ENCODE data around the gene DHFR2.

DHFR2 gene

DNA sequence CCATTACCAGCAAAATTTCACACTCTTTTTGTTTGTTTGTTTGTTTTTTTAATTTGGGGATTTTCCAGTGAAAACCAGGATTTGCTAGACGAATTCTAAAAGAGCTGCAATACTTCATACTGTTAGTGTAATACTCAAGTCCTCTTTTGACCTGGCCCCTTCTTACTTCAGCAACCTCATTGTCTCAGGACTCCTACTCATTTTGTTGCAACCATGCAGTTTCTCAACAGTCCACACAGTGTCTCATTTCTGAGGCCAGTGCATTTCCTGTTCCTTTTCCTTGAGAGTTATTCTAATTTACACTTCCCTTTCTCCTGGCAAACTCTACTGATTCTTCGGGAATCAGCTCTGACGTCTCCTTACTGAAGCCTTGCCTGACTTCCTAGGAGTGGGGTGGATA is 35.7 kb upstream of the DHFR2 start:
- Histone ChIP-seq H3K9me3 (ENCODE audit: control extremely low read depth in 1 of 5, control insufficient read depth in 4 of 5, insufficient read depth in 2 of 5, low read depth in 1 of 5, low read length in 4 of 5) (no peaks in the 10 kb centered on the region), H3K36me3 (ENCODE audit: control insufficient read depth in 4 of 4, insufficient read depth in 4 of 4, low read length in 3 of 4) (peaks cover 10 to 54% (median 20%) of the 10 kb centered on the region in 4 experiments), H3K4me1 (ENCODE audit: control extremely low read depth in 1 of 4, control insufficient read depth in 4 of 4, insufficient read depth in 4 of 4, low read length in 3 of 4) (peaks cover 0 to 8% (median 2%) of the 10 kb centered on the region in 4 experiments), H3K27ac (ENCODE audit: insufficient read depth in 1 of 2, low read depth in 1 of 2, low read length in 2 of 2, poor library complexity in 1 of 2, severe bottlenecking in 2 of 2) (no peak overlapping the region), H3K4me3 (ENCODE audit: control insufficient read depth in 1 of 7, extremely low read depth in 1 of 7, insufficient read depth in 4 of 7, low read depth in 2 of 7, low read length in 6 of 7) (no peak overlapping the region), H3K27me3 (replicated peaks in 2 of 5; ENCODE audit: control insufficient read depth in 4 of 5, insufficient read depth in 5 of 5, low read length in 4 of 5) (no peaks in the 10 kb centered on the region)
- no CpG with 5 or more reads among the region's 3 CpGs for WGBS (ENCODE audit: insufficient coverage)
- ChIA-PET POLR2A (no interaction called here), CTCF (interaction anchor here (1.8 kb wide), 1 partner anchor 11 kb away, joined by 6 read pairs; no protein-coding TSS in a partner anchor)
- peak in 2 of 3 donors; percentile 7 to 12 for DNase-seq

DNA sequence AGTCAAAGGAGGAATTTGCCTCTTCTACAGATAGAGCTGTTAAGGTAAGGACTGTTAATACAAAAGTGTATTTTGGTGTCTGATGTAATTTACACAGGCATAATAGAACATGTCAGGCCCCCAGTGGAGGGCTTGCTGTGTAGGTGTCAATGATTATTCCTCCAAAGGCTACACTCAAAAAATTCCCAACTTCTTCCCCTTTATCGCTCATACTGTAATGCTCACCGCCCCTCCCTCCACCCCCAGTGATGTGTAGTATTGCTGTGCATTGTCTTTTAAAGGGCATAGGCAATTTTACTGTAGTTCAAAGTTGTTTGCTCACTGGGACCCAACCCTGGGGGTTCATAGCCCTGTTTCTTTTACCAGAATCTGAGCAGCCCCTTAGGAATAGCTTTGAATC is 32.4 kb upstream of the DHFR2 start:
- Histone ChIP-seq H3K36me3 (ENCODE audit: control insufficient read depth in 4 of 4, insufficient read depth in 4 of 4, low read length in 3 of 4) (peaks cover 8 to 63% (median 19%) of the 10 kb centered on the region in 4 experiments), H3K9me3 (ENCODE audit: control extremely low read depth in 1 of 5, control insufficient read depth in 4 of 5, insufficient read depth in 2 of 5, low read depth in 1 of 5, low read length in 4 of 5) (no peaks in the 10 kb centered on the region), H3K27me3 (replicated peaks in 2 of 5; ENCODE audit: control insufficient read depth in 4 of 5, insufficient read depth in 5 of 5, low read length in 4 of 5) (no peaks in the 10 kb centered on the region), H3K4me3 (ENCODE audit: control insufficient read depth in 1 of 7, extremely low read depth in 1 of 7, insufficient read depth in 4 of 7, low read depth in 2 of 7, low read length in 6 of 7) (no peak overlapping the region), H3K27ac (ENCODE audit: insufficient read depth in 1 of 2, low read depth in 1 of 2, low read length in 2 of 2, poor library complexity in 1 of 2, severe bottlenecking in 2 of 2) (no peak overlapping the region), H3K4me1 (ENCODE audit: control extremely low read depth in 1 of 4, control insufficient read depth in 4 of 4, insufficient read depth in 4 of 4, low read length in 3 of 4) (peaks cover 0 to 8% (median 2%) of the 10 kb centered on the region in 4 experiments)
- WGBS (ENCODE audit: insufficient coverage): no CpG with 5 or more reads among the region's 2 CpGs
- DNase-seq: no peak
- ChIA-PET POLR2A (no interaction called here), CTCF (interaction anchor here (1.3 to 1.5 kb wide), 2 partner anchors 12 to 25 kb away, joined by 3 to 4 read pairs; no protein-coding TSS in a partner anchor)

DNA sequence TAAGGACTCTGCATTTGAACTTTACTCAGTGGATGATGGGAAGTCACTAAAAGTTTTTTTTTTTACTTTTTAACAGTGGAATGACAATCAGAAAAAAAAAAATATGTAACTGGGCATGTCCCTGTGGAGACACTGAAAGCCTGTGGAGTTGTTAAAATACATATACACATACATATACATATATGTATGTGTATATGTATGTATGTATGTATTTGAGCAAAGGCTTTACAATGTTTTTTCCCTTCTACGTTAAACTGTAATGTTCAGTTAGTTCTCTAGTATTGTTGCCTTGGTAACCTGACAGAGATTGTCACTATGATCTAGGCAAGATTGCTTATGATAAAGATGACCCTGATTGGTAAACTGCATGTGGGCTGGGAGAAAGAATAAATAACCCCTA is 30.4 kb upstream of the DHFR2 start:
- peaks cover 0 to 2% (median 0%) of the 10 kb centered on the region in 4 experiments for H3K4me1 ChIP-seq (ENCODE audit: control extremely low read depth in 1 of 4, control insufficient read depth in 4 of 4, insufficient read depth in 4 of 4, low read length in 3 of 4)
- DNase-seq: no peak
- ChIA-PET POLR2A (no interaction called here), CTCF (no interaction called here)
- H3K9me3 ChIP-seq (ENCODE audit: control extremely low read depth in 1 of 5, control insufficient read depth in 4 of 5, insufficient read depth in 2 of 5, low read depth in 1 of 5, low read length in 4 of 5): no peaks in the 10 kb centered on the region
- no CpG with 5 or more reads among the region's 1 CpG for WGBS (ENCODE audit: insufficient coverage)
- H3K27ac ChIP-seq (ENCODE audit: insufficient read depth in 1 of 2, low read depth in 1 of 2, low read length in 2 of 2, poor library complexity in 1 of 2, severe bottlenecking in 2 of 2): no peak overlapping the region
- no peaks in the 10 kb centered on the region for H3K27me3 ChIP-seq (replicated peaks in 2 of 5; ENCODE audit: control insufficient read depth in 4 of 5, insufficient read depth in 5 of 5, low read length in 4 of 5)
- no peak overlapping the region for H3K4me3 ChIP-seq (ENCODE audit: control insufficient read depth in 1 of 7, extremely low read depth in 1 of 7, insufficient read depth in 4 of 7, low read depth in 2 of 7, low read length in 6 of 7)
- H3K36me3 ChIP-seq (ENCODE audit: control insufficient read depth in 4 of 4, insufficient read depth in 4 of 4, low read length in 3 of 4): peaks cover 6 to 56% (median 12%) of the 10 kb centered on the region in 4 experiments

DNA sequence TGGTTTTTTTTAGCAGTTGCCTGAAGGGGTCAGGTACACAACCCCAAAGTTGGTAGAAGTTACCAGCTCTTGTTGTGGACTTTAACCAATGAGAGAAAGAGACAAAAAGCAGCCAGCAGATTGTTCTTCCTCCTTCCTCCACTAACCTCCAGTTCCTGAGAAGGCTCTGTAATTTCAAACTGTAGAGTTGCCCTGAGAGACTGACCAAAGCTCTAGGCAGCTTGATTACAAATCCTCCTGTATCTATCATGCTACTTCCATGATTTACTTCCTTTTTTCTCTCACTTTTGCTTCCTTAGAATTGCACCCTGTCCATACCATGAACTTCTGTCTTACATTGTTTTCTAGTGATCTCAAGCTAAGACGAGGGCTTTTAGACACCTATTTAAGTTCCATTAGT is 29.4 kb upstream of the DHFR2 start:
- no peak for DNase-seq
- no peaks in the 10 kb centered on the region for H3K9me3 ChIP-seq (ENCODE audit: control extremely low read depth in 1 of 5, control insufficient read depth in 4 of 5, insufficient read depth in 2 of 5, low read depth in 1 of 5, low read length in 4 of 5)
- ChIA-PET POLR2A (no interaction called here), CTCF (interaction anchor here (1.4 to 1.6 kb wide), 2 partner anchors 11 to 121 kb away, joined by 3 to 4 read pairs; no protein-coding TSS in a partner anchor)
- H3K4me1 ChIP-seq (ENCODE audit: control extremely low read depth in 1 of 4, control insufficient read depth in 4 of 4, insufficient read depth in 4 of 4, low read length in 3 of 4): no peaks in the 10 kb centered on the region
- peaks cover 6 to 53% (median 12%) of the 10 kb centered on the region in 4 experiments for H3K36me3 ChIP-seq (ENCODE audit: control insufficient read depth in 4 of 4, insufficient read depth in 4 of 4, low read length in 3 of 4)
- no peak overlapping the region for H3K27ac ChIP-seq (ENCODE audit: insufficient read depth in 1 of 2, low read depth in 1 of 2, low read length in 2 of 2, poor library complexity in 1 of 2, severe bottlenecking in 2 of 2)
- no peaks in the 10 kb centered on the region for H3K27me3 ChIP-seq (replicated peaks in 2 of 5; ENCODE audit: control insufficient read depth in 4 of 5, insufficient read depth in 5 of 5, low read length in 4 of 5)
- 83% methylated on average over 1 of the region's 1 CpG for WGBS (ENCODE audit: insufficient coverage)
- no peak overlapping the region for H3K4me3 ChIP-seq (ENCODE audit: control insufficient read depth in 1 of 7, extremely low read depth in 1 of 7, insufficient read depth in 4 of 7, low read depth in 2 of 7, low read length in 6 of 7)

DNA sequence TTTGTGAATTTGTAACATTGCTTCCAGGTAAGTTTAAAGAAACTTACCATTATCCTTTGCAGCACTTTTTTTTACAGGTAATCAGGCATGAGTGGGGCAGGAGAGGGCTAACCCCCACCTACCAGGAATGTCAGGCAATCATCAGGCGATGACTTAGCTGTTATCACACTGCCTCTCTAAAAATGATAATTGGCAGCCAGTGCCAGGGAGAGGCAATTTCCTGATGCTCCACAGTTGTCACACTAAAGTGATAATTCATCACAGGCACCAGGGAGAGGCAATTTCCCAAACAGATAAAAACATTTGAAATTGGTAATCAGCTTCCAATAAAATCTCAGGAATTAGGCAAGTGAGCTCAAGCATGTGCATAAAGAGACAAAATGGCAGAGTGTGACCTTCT is 26.4 kb upstream of the DHFR2 start:
- 100% methylated on average over 1 of the region's 1 CpG for WGBS (ENCODE audit: insufficient coverage)
- Histone ChIP-seq H3K4me3 (ENCODE audit: control insufficient read depth in 1 of 7, extremely low read depth in 1 of 7, insufficient read depth in 4 of 7, low read depth in 2 of 7, low read length in 6 of 7) (no peak overlapping the region), H3K9me3 (ENCODE audit: control extremely low read depth in 1 of 5, control insufficient read depth in 4 of 5, insufficient read depth in 2 of 5, low read depth in 1 of 5, low read length in 4 of 5) (no peaks in the 10 kb centered on the region), H3K36me3 (ENCODE audit: control insufficient read depth in 4 of 4, insufficient read depth in 4 of 4, low read length in 3 of 4) (peaks cover 6 to 45% (median 12%) of the 10 kb centered on the region in 4 experiments), H3K27me3 (replicated peaks in 2 of 5; ENCODE audit: control insufficient read depth in 4 of 5, insufficient read depth in 5 of 5, low read length in 4 of 5) (no peaks in the 10 kb centered on the region), H3K4me1 (ENCODE audit: control extremely low read depth in 1 of 4, control insufficient read depth in 4 of 4, insufficient read depth in 4 of 4, low read length in 3 of 4) (no peaks in the 10 kb centered on the region), H3K27ac (ENCODE audit: insufficient read depth in 1 of 2, low read depth in 1 of 2, low read length in 2 of 2, poor library complexity in 1 of 2, severe bottlenecking in 2 of 2) (no peak overlapping the region)
- POLR2A ChIA-PET: no interaction called here
- DNase-seq: no peak
- CTCF ChIA-PET: no interaction called here

DNA sequence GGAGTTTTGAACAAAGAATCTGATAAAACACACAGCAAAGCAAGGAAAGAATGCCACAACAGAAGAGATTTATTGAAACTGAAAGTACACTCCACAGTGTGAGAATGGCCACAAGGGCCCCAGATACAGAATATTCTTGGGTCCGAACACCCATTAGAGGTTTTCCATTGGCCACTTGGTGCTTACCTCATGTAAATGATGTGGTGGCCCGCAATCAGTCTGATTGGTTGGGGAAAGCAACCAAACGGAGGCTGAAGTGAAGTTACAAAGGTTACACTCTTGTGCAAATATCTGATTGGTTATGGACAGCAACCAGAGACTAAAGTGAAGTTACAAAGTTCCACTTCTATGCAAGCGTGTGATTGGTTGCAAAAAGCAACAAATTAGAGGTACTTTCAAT is 20.5 kb upstream of the DHFR2 start:
- CTCF ChIA-PET: no interaction called here
- H3K9me3 ChIP-seq (ENCODE audit: control extremely low read depth in 1 of 5, control insufficient read depth in 4 of 5, insufficient read depth in 2 of 5, low read depth in 1 of 5, low read length in 4 of 5): no peaks in the 10 kb centered on the region
- H3K27ac ChIP-seq (ENCODE audit: insufficient read depth in 1 of 2, low read depth in 1 of 2, low read length in 2 of 2, poor library complexity in 1 of 2, severe bottlenecking in 2 of 2): no peak overlapping the region
- 95% methylated on average over 4 of the region's 4 CpGs for WGBS (ENCODE audit: insufficient coverage)
- H3K4me3 ChIP-seq (ENCODE audit: control insufficient read depth in 1 of 7, extremely low read depth in 1 of 7, insufficient read depth in 4 of 7, low read depth in 2 of 7, low read length in 6 of 7): no peak overlapping the region
- DNase-seq: no peak
- H3K27me3 ChIP-seq (replicated peaks in 2 of 5; ENCODE audit: control insufficient read depth in 4 of 5, insufficient read depth in 5 of 5, low read length in 4 of 5): no peaks in the 10 kb centered on the region
- peaks cover 2 to 25% (median 11%) of the 10 kb centered on the region in 4 experiments for H3K36me3 ChIP-seq (ENCODE audit: control insufficient read depth in 4 of 4, insufficient read depth in 4 of 4, low read length in 3 of 4)
- H3K4me1 ChIP-seq (ENCODE audit: control extremely low read depth in 1 of 4, control insufficient read depth in 4 of 4, insufficient read depth in 4 of 4, low read length in 3 of 4): peaks cover 0 to 5% (median 0%) of the 10 kb centered on the region in 4 experiments
- POLR2A ChIA-PET: no interaction called here

DNA sequence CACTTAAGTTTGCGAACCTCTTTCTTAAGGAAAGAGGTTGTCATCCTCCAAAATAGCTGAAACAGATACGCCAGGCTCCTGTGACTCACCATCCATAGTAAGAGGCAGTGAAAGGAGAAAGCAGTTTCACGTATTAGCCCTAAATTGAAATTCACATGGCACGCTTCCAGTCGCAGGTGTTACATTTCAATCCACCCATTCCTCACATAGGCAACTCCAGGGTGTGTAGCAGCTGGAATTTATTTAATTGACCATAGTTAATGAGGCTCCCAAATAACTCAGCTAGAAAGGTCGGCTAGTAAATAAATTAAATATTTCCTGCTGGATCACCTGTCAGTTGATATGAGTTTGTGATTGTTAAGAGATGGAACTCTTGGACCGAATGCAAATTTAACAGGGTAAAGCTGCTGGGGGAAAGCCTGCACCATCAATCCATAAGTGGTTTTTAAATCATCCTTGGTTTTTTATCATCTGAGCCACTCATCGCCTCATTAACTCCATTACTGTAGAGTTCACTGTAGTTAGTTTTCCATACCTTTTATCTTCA is 19.7 kb upstream of the DHFR2 start:
- CTCF ChIA-PET: interaction anchor here (1.2 to 1.5 kb wide), 2 partner anchors 13 to 14 kb away, joined by 4 to 5 read pairs; no protein-coding TSS in a partner anchor
- POLR2A ChIA-PET: no interaction called here
- WGBS (ENCODE audit: insufficient coverage): 100% methylated on average over 3 of the region's 8 CpGs

More for the DNA sequence above, 19.7 kb upstream of the DHFR2 start:
- DNase-seq: no peak
- Histone ChIP-seq H3K4me1 (ENCODE audit: control extremely low read depth in 1 of 4, control insufficient read depth in 4 of 4, insufficient read depth in 4 of 4, low read length in 3 of 4) (peaks cover 0 to 5% (median 0%) of the 10 kb centered on the region in 4 experiments), H3K27ac (ENCODE audit: insufficient read depth in 1 of 2, low read depth in 1 of 2, low read length in 2 of 2, poor library complexity in 1 of 2, severe bottlenecking in 2 of 2) (no peak overlapping the region), H3K4me3 (ENCODE audit: control insufficient read depth in 1 of 7, extremely low read depth in 1 of 7, insufficient read depth in 4 of 7, low read depth in 2 of 7, low read length in 6 of 7) (no peak overlapping the region), H3K36me3 (ENCODE audit: control insufficient read depth in 4 of 4, insufficient read depth in 4 of 4, low read length in 3 of 4) (peaks cover 2 to 22% (median 11%) of the 10 kb centered on the region in 4 experiments), H3K9me3 (ENCODE audit: control extremely low read depth in 1 of 5, control insufficient read depth in 4 of 5, insufficient read depth in 2 of 5, low read depth in 1 of 5, low read length in 4 of 5) (no peaks in the 10 kb centered on the region), H3K27me3 (replicated peaks in 2 of 5; ENCODE audit: control insufficient read depth in 4 of 5, insufficient read depth in 5 of 5, low read length in 4 of 5) (no peaks in the 10 kb centered on the region)

Data from common myeloid progenitor, CD34-positive (primary cell).